AML-193 (cell line): ENCODE measurements around the gene LIPT2.
"Not testable (repeated sequence)": the region's sequence is repeated elsewhere in the genome, so short reads cannot be mapped to it uniquely, and the experiment has no call there.

ENCODE experiments used
- DNase-seq, 2 experiments: peaks; one replicate each; lab custom pipeline; 2025; lab: John Stamatoyannopoulos, UW

LIPT2 gene

GRCh38 chr11:74492974-74493790 lies at the start of gene LIPT2:
Gene LIPT2, minus strand, starts transcription at chr11:74493724. Its CDS starts 21 bp downstream, at chr11:74493703.
- peak; percentile 92 to 93 for DNase-seq

- no peak for DNase-seq
Observed at GRCh38 chr11:74541466-74541865, 47.9 kb upstream of the LIPT2 start.

- no peak for DNase-seq
Observed at GRCh38 chr11:74540270-74540669, 46.7 kb upstream of the LIPT2 start.

- DNase-seq = no peak
Observed at GRCh38 chr11:74538680-74539079, 45.2 kb upstream of the LIPT2 start.

GRCh38 chr11:74535371-74536160 lies 42.0 kb upstream of the LIPT2 start:
- DNase-seq = no peak

GRCh38 chr11:74534946-74535275 lies 41.4 kb upstream of the LIPT2 start:
- not testable (repeated sequence) for DNase-seq

DNA sequence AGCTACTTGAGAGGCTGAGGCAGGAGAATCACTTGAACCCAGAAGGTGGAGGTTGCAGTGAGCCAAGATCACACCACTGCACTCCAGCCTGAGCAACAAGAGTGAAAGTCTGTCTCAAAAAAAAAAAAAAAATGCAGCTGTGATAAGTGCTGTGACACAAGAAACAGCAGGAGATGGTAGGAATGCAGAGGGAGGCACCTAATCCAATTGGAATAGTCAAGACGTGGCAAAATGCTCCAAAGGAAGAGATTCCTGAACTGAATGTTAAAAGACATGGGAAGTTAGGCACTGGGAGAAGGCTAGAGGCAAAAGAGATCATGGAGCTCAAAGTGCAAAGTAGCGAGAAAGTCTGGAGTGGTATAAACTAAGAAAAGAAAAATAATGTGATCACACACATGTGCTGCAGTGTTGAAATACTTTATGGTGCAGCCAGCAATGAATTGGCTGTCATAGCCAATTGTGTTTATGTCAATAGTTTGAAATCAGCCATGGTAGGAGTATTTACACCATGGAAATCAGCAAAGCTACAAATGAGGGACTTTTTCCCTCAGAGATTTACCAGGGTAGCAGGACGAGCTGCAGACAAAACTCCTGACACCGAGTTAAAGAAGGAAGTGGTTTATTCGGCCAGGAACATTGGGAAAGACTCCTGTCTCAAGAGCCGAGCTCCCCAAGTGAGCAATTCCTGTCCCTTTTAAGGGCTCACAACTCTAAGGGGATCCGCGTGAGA lies 40.9 kb upstream of the LIPT2 start:
- DNase-seq = no peak

- DNase-seq = no peak
Observed at GRCh38 chr11:74533421-74533820, 39.9 kb upstream of the LIPT2 start.

- no peak for DNase-seq
Observed at GRCh38 chr11:74532501-74533246, 39.1 kb upstream of the LIPT2 start.

GRCh38 chr11:74524978-74525377 lies 31.5 kb upstream of the LIPT2 start:
- DNase-seq = no peak

- DNase-seq = no peak
Observed at GRCh38 chr11:74524501-74524900, 31.0 kb upstream of the LIPT2 start.

GRCh38 chr11:74522776-74523175 lies 29.3 kb upstream of the LIPT2 start:
- DNase-seq = no peak

DNA sequence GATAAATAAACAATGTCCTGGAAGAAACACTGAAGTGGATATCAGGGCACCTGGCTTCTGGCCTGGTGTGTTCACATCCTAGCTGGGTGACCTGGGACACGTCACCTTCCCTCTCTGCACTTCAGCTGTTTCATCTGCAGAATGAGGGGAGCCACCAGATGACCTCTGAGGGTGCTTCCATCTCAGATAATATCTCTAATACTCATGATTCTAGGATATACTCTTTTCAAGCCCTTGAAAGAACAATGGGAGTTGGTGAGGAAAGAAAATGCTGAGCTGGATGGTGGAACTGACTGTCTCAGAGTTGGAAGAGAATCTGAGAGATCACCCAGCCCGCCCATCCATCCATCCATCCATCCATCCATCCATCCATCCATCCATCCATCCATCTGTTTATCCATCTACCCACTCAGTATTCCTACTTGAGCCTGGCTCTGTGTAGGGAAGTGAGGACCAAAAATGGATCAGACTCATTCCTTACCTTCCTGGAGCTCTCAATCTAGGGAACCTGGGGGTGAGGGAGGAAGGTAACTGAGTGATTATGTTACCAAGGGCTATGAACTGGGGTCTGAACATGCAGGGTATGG lies 28.2 kb upstream of the LIPT2 start:
- DNase-seq = no peak

DNA sequence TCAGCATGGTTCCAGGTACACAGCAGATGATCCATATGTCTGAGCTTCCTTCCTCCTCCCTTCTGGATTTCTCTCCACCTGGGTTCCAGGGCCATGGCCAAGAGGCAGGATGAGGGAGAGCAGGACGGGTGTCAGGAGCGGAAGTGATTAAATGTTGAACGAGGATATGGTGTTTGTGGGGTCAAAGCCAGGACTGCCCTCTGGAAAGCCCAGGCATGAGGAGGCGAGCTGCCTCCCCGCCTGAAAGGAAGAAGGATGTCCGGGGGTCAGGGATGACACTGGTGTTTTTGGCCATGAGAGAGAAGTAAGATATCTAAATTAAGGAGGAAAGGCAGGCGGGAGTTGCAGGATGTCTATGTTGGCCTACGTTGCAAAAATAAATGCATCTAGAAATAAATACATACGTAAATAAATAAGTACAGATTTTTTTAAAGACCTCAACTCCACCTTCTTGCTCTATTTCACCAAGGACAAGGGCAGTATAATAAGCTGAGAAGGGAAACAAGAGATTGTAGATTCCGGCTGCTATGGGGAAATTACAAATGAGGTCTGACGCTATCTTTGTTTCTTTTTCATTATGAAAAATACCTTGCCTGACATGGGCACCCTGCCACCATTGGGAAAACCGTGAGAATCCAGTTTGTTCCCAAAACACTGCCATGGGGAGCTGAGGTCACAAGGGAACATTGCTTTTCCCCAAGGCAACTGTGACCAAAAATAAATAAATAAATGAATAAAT lies 27.6 kb upstream of the LIPT2 start:
- no peak for DNase-seq

- no peak for DNase-seq
Observed at GRCh38 chr11:74520316-74520715, 26.8 kb upstream of the LIPT2 start.

GRCh38 chr11:74519710-74520109 lies 26.2 kb upstream of the LIPT2 start:
- DNase-seq = no peak

DNA sequence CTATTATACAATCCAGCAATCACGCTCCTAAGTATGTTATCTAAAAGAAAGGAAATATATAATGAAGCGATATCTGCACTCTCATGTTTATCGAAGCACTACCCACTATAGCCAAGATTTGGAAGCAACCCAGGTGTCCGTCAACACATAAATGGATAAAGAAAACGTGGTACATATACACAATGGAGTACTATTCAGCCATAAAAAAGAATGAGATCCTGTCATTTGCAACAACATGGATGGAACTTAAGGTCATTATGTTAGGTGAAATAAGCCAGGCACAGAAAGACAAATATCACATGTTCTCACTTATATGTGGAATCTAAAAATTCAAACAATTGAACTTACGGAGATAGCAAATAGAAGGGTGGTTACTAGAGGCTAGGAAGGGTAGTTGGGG lies 24.1 kb upstream of the LIPT2 start:
- DNase-seq = not testable (repeated sequence)

DNA sequence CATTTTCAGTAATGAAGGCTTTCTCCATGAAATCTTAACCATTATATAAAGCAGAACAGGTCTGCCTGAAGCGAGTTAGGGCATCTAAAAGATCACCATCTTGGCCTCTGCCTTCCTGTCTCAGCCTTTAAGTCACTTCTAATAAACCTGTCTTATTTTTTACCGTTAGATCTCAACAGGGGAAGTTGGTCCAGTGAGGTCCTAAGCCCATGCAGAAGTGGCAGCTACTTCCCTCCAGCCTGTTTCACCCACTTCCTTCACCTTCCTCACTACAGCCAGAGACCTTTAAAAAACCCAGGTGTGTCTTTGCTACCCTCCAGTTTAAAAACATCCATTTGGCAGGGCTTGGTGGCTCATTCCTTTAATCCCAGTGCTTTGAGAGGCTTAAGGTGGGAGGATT lies 14.1 kb upstream of the LIPT2 start:
- DNase-seq = no peak

- no peak for DNase-seq
Observed at GRCh38 chr11:74506823-74507222, 13.3 kb upstream of the LIPT2 start.

- no peak for DNase-seq
Observed at GRCh38 chr11:74505911-74506310, 12.4 kb upstream of the LIPT2 start.
